Fibroblast of gingiva (primary cell): ENCODE measurements around the gene CREG2.
A peak's percentile ranks its signal among the peaks of the same experiment; 100 is the strongest.

ENCODE experiments used
- DNase-seq: peaks from one replicate; pipeline ENCODE4 v3.0.0-alpha.2; 2011; ENCODE audit warnings: low read depth

CREG2 gene

GRCh38 chr2:101409699-101410098, 22.4 kb upstream of the CREG2 start:
- no peak for DNase-seq

DNA sequence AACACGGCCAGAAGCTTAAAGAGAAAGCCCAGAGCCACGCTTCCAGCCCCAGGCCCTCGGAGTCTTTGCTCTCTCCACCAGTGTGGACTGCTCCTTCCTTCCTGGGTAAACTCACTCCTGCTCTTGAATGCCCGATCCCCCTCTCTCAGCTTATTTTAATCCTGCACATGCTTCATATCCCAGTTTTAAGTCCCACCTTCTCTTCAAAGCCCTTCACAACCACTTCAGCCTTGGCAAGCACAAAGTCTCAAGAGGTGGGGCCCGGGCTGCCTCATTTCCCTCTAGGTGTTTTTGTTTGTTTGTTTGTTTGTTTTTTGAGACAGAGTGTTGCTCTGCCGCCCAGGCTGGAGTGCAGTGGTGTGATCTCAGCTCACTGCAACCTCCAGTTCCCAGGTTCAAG, 21.6 kb upstream of the CREG2 start:
- DNase-seq = no peak

DNA sequence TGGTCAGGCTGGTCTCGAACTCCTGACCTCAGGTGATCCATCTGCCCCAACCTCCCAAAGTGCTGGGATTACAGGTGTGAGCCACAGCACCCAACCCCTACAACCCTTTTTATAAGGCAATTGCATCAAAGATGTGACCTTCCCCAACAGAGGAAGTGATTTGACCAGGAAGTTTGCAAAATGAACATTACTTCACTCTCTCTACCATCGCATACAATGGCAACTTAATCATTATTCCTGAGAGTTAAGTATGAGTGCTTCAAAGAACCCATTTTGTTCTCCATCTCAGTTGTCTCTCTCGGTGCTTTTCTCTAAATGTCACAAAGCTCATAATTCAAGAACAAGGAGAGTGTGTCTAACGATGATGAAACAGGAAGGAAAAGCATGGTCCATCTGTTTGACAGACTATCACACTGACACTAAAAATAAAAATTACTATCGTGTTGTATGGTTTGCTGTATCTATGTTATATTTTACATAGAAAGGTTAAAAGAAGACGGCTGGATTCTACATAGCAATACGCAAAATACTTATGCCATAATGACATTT, 18.1 kb upstream of the CREG2 start:
- DNase-seq = no peak

DNA sequence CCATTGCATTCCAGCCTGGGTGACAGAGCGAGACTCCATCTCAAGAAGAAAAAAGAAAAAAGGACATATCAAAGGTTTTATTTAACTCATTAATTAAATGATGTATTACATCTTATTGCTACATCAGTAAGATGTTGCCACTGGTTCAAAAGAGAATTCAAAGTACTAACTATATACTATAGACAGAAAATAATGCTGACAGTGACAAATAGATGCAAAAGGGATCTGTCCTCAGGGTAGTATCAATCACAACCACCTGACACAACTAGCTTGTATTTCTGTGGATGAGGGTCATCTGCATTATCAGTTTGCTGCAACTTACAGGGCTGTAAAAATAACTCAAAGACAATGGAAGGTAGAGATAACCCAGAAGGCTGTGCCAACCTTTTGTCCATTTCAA, 16.4 kb upstream of the CREG2 start:
- no peak for DNase-seq

- DNase-seq = no peak
These were observed 15.3 kb upstream of the CREG2 start for GRCh38 chr2:101402630-101403029.

- no peak for DNase-seq
These were observed 14.6 kb upstream of the CREG2 start for GRCh38 chr2:101401906-101402305.

DNA sequence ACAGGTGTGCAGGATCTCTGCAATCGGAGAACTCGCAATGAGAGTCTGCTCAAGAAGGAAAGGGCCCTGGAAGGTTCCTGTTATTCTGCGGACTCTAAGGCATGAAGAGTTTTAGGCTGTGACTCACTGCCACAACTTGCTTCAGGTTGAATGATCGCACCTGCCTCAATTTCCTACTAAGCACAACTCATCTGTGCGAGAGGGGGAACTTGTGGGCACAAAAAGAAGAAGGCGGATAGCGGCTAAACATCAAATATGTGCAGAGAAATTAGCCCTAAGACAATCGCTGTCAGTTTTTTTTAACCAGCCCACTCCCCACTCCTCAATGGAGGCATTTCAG, 14.0 kb upstream of the CREG2 start:
- no peak for DNase-seq

- no peak for DNase-seq
These were observed 13.4 kb upstream of the CREG2 start for GRCh38 chr2:101400506-101401325.

DNA sequence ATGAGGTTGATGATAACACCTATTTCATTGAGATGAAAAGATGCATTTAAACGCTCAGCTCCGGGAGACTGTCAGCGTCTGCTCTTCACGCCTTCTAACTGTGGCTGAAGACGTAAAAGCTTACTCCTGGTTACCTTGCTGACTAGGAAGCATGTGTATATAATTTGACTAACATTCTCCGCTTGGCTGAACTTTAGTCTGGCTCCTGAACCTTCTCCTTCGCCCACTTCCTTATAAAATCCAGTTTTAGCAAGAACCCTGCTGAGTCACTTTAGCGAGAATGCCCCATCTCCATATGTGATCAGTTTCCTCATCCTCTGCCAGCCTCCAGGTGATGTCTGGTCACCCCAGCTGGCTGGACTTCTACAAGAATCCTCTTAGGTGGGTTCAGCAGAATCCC, 12.7 kb upstream of the CREG2 start:
- DNase-seq = no peak

- no peak for DNase-seq
These were observed 11.9 kb upstream of the CREG2 start for GRCh38 chr2:101399021-101399799.

DNA sequence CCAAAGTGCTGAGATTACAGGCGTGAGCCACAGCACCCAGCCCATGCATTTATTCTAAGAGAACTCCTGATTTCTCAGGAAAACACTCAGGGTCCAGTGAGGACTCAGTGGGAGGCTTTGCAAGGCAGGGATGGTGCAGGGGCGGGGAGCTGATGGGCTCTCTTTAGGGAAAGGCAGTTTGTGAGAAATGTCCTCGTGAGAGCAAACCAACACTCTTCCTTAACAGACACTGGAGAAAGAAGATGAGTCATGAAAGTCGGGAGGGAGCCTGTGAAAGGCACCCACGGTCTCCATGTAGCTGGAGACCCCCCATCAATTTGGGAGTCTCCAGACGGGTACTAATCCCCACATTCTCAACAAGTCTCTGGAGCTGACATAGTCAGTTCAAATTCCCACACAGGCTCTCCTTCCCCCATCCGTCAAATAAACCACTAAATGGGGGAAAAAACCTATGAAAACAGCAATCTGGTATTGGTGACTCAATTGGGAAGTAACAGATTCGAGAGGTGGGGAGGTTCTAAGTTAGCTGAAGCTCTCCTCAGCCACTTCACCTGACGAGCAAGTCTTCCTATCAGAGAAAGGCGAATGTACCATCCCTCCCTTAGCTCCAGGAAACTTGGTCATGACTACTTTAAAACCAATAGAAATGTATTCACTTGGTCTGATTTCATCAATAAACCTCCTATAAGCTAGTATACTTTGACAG, 11.0 kb upstream of the CREG2 start:
- DNase-seq = no peak

DNA sequence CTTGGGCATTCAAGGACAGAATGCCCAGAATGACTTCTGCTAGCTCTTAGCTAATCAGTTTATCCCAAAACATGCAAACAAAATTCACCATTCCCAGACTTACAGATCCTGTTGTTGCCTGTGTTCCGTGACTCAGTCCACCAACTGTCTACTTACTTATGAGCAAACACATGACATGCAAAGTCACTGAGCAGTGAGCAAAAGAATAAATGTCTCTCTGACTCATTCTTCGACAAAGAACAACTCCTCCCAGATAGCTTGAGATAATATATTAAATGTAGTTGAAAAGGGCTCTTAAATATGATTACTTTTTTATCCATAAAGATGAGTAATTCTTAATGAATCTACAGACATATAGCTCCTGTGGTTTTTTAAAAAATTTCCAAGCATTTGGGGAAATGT, 9.0 kb upstream of the CREG2 start:
- DNase-seq = peak; percentile 70

DNA sequence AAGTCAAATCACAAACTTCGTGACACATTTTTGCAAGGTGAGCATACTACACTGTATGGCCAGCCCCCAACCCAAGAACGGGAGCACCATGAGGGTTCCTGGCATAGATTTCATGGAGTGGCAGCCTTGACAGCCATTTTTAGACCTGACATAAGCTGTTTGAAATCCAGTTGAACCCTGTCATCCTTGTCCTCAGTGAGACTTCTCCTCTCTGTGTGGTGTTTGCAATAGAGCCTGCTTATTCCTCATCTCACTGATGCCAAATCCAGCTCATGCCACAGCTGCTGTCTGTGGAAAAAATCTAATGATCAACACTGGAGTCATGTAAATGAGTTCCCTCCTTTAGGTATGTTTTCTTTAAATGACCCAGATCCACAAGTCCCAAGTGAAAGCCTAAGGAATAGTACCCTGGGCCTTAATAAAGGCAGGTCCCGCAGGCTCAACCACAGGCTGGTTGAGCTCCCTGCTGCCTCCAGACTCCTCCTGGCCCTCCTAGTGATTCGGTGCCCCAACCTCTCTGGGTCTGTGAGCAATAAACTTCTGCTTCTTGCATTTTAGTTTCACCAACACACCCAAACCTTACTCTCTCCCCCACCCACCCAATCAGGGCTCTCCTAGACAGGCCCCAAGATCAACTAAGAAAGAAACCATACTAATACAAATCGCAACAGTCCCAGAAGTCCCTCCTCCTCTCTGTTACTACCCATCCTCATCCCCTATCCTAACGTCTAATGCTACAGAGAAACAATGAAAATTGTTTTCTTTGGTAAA, 8.4 kb upstream of the CREG2 start:
- no peak for DNase-seq

DNA sequence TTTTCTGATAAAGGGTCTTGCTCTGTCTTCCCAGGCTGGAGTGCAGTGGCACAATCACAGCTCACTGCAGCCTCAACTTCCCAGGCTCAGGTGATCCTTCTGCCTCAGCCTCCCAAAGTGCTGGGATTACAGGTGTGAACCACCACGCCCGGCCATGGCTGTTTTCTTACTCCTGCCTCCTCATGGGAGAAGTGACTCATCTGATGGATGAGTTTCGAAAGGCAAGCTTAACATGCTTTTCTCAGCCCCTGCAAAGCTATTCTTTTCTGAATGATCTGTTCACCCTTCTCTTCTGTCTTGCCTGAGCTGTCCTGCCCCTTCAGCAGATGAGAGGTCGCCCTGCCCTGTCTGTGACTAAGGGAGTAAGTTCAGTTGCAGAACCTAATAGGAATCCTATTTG, 929 bp upstream of the CREG2 start:
- peak; percentile 29 for DNase-seq

DNA sequence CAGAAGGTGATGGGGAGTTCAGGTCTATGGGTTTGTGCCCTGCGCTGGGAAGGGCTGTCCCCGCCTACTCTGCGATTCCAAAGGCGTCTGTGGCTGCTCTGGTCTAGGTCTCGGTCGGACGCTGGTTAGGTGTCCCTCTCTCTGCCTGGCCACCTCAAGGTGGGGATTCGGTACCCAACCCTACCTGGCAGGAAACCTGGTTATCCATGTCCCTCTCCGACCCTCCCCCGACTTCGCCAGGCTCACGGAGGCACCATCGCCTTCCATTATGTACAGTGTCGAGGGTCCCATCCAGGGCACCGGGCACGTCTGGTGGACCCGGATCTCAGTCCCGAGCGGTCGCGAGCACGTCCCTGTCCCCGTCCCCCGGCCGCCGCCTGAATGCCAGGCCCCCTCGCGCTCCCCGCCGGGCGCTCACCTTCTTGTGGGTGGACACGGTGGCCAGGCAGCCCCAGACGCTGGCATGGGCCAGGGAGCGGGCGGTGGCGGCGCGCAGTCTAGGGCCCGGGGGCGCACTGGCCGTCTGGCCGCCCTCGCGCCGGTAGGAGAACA, 628 bp downstream of the CREG2 start:
- DNase-seq = no peak

GRCh38 chr2:101383016-101383541, 4.2 kb downstream of the CREG2 start:
- DNase-seq = no peak

- no peak for DNase-seq
These were observed 4.9 kb downstream of the CREG2 start for GRCh38 chr2:101382442-101382841.

- peak; percentile 44 for DNase-seq
These were observed 6.9 kb downstream of the CREG2 start for GRCh38 chr2:101380376-101380775.

DNA sequence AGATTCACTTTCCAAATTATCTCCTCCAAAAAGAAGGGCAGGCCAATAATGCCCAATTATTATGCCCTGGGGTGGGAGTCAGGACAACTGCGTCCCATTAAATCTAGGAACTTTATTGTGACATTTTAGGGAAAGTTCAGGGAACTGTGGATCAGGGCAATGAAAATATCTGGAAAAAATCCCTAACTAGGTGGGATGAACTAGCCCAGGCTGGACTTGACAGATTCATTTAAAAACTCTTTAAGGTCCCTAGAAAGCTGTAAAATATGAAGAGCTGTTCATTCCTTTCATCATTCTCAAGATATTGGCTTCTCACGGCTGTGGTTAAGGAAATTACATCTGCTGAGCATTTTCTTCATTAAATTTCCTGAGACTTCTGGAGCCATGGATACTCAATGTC, 8.2 kb downstream of the CREG2 start:
- no peak for DNase-seq

DNA sequence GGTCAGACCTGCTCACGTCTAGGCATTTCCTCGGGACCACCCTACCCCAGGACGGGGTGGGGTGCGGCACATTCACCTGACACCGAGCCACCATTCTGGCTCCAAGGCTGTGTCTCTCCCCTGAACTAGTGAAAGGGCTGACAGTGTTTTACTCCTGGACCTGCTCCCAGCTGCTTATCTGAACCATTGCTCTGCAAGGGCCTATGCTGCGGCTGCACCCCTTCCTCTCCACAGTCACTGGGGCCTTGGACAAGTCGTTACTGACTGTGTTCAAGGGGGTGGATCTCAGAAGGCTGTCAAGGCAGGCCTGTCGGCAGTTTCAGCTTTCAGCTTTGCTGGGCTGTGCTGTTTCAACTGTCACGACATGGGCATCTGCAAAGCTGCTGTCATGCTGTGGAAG, 11.7 kb downstream of the CREG2 start:
- no peak for DNase-seq

GRCh38 chr2:101374821-101375561, 12.3 kb downstream of the CREG2 start:
- DNase-seq = no peak
